Measurements from ENCODE around the gene DUS4L. TPM values are rescaled to one million over a fixed set of nuclear protein-coding genes. Genes with fewer than 3 reads are reported as not detected.

DUS4L gene
- total RNA-seq, 1 donor from 2014 or later: 19.6 TPM

DNA sequence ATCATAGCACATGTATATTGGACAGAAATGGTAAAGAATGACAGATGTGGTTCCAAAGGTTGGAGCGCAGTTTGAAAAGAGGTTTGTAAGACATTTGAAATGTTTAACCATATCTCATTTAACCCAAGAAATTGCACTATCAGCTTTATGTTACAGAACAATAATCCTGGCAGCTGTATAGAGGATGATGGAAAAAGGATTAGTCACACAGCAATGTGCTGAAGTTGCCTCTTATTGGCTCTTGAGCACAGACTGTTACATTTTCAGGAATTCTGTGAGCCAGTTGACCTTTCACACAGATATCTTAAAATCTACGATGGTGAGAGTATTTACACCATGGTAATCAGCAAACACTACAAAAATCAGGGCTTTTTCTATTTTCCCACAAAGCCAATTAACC lies 3.9 kb upstream of the DUS4L start:
- no peak for DNase-seq (ENCODE audit: low read depth)
- Histone ChIP-seq H3K4me3 (ENCODE audit: low read depth, low read length) (no peak overlapping the region), H3K36me3 (ENCODE audit: control insufficient read depth, insufficient read depth, low read length) (no peaks in the 10 kb centered on the region), H3K27me3 (ENCODE audit: control insufficient read depth, insufficient read depth, low read length) (no peaks in the 10 kb centered on the region)
- TF ChIP-seq, protein P1, sequence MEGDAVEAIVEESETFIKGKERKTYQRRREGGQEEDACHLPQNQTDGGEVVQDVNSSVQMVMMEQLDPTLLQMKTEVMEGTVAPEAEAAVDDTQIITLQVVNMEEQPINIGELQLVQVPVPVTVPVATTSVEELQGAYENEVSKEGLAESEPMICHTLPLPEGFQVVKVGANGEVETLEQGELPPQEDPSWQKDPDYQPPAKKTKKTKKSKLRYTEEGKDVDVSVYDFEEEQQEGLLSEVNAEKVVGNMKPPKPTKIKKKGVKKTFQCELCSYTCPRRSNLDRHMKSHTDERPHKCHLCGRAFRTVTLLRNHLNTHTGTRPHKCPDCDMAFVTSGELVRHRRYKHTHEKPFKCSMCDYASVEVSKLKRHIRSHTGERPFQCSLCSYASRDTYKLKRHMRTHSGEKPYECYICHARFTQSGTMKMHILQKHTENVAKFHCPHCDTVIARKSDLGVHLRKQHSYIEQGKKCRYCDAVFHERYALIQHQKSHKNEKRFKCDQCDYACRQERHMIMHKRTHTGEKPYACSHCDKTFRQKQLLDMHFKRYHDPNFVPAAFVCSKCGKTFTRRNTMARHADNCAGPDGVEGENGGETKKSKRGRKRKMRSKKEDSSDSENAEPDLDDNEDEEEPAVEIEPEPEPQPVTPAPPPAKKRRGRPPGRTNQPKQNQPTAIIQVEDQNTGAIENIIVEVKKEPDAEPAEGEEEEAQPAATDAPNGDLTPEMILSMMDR (IDR thresholded peaks at IDR 0.05; ENCODE audit: insufficient read depth, low read length, poor library complexity, severe bottlenecking): no peak

DNA sequence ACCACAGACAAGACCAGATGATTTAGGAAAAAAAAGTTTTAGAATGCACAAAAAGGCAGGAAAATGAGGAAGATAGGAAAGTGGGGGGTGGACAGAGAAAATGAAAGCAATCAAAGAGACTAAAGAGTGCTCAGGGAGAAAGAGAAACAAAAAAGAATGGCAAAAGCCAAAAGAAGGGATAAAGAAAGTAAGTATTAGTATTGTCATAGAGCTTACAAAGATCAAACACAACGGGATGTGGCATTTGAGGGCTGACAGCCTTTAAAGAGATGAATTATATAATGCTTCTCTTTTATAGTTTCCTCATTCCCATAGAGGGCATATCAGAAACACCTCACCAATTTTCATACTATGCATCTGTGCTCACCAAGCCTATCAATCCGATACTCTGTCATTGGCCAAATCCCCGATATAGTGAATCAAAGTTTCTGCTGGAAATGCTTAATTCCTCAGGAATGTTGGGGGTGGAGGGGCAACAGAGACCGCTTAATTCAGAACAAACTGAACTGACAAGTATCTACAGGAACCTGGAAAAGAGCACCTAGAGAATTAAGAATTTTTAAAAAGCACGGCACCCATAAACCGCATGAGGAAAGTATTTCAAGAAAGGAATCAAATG lies 2.8 kb upstream of the DUS4L start:
- H3K27me3 ChIP-seq (ENCODE audit: control insufficient read depth, insufficient read depth, low read length): no peaks in the 10 kb centered on the region
- no peak for DNase-seq (ENCODE audit: low read depth)
- no peaks in the 10 kb centered on the region for H3K36me3 ChIP-seq (ENCODE audit: control insufficient read depth, insufficient read depth, low read length)
- no peak overlapping the region for H3K4me3 ChIP-seq (ENCODE audit: low read depth, low read length)
- TF ChIP-seq, protein P1 (IDR thresholded peaks at IDR 0.05; ENCODE audit: insufficient read depth, low read length, poor library complexity, severe bottlenecking): no peak

DNA sequence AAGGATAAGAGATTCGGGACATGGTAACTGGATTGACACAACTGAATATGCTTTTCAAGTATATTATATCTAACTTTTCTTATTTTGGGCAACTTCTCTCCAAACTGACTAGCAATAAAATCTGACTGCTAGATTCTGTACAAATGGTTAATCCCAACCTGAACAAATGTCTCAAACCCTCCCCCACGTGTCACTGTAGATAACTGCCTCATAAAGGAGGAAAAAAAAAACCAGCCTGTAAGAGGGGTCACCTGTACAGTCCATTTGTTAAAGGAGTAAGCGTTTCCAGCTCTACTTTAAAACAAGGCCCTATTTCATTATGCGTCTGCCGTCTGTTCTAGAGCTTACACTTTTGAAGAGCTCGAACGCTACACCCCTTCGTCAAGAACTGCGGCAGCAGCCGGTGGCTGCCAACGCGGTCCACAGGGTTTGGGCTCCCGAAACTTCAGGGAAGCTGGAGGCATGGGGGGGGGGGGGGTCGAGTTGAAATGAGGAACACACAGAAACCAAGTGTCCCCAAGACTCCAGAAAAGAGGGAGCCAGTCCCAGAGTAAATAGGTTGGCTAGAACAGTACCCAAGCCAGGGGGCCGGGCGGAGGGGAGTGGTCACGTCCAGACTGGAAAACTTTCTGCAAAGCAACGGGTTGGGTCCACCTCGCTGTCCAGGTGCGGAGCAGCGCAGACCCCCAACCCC lies 543 bp upstream of the DUS4L start:
- H3K36me3 ChIP-seq (ENCODE audit: control insufficient read depth, insufficient read depth, low read length): no peaks in the 10 kb centered on the region
- H3K4me3 ChIP-seq (ENCODE audit: low read depth, low read length): peak overlapping the region; percentile 89
- H3K27me3 ChIP-seq (ENCODE audit: control insufficient read depth, insufficient read depth, low read length): no peaks in the 10 kb centered on the region
- no peak for DNase-seq (ENCODE audit: low read depth)
- TF ChIP-seq, protein P1 (IDR thresholded peaks at IDR 0.05; ENCODE audit: insufficient read depth, low read length, poor library complexity, severe bottlenecking): no peak

DNA sequence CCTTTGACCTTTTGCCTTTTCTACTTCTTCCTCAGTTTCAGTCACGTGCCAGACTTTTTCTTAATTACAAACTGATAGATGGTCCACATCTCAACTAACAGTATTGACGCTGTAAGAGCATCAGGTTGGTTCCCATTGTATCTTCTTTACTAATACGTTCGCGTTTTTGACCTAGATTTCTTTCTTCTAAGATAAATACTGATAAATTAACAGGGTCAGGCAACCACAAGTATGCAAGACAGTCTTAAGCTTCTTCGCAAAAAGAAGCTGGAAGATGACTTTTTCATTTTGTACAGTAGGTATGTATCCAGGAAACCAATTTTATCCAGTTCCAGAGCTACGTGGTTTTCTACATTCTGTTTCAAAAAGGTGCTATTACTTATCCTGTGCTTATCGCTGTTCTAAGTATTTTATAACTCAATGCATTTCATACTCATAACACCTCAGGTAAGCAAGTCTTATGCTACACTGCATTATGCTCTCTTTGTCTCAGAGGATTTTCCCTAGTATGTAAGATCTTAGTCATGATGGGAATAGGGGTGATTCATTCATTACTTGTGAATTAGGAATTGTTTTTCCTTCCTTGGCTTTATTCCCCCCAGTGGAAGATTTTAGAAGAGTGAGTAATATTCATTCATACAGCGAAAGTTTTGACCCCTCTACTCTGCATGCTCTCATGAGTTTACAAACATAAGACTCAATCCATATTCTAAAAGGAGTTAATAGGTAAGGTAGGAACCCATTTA lies 955 bp downstream of the DUS4L start:
- TF ChIP-seq, protein P1 (IDR thresholded peaks at IDR 0.05; ENCODE audit: insufficient read depth, low read length, poor library complexity, severe bottlenecking): no peak
- Histone ChIP-seq H3K27me3 (ENCODE audit: control insufficient read depth, insufficient read depth, low read length) (no peaks in the 10 kb centered on the region), H3K4me3 (ENCODE audit: low read depth, low read length) (peak overlapping the region; percentile 89), H3K36me3 (ENCODE audit: control insufficient read depth, insufficient read depth, low read length) (no peaks in the 10 kb centered on the region)
- DNase-seq (ENCODE audit: low read depth): peak; percentile 57

DNA sequence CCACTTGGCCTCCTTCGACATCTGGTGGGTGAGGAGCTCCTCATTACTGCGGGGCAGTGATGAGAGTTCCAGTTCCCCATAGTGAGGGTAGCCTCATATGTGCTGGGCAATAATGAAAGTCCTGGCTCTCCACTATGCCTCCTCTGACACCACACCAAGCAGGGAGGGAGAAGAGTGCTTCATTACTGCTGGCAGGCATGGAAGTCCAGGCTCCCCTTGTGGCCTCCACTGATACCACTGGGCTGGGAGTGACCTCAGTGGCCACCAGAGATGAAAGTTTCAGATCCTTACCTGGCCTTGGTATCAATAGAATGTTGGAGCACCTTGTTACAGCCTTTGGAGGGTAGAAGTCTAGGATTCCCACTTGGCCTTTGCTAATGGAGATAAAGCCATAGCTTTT lies 6.5 kb downstream of the DUS4L start:
- no peaks in the 10 kb centered on the region for H3K36me3 ChIP-seq (ENCODE audit: control insufficient read depth, insufficient read depth, low read length)
- no peak overlapping the region for H3K4me3 ChIP-seq (ENCODE audit: low read depth, low read length)
- DNase-seq (ENCODE audit: low read depth): no peak
- TF ChIP-seq, protein P1 (IDR thresholded peaks at IDR 0.05; ENCODE audit: insufficient read depth, low read length, poor library complexity, severe bottlenecking): no peak
- no peaks in the 10 kb centered on the region for H3K27me3 ChIP-seq (ENCODE audit: control insufficient read depth, insufficient read depth, low read length)

Data from kidney epithelial cell (primary cell).